Effector memory CD4-positive, alpha-beta T cell (primary cell): ENCODE measurements around the gene CTXND1.
"Not testable (repeated sequence)": the region's sequence is repeated elsewhere in the genome, so short reads cannot be mapped to it uniquely, and the experiment has no call there.

Experiments used
- DNase-seq, 3 donors: peaks; one replicate each; pipeline ENCODE4 v3.0.0-alpha.2; 2020
- H3K27ac ChIP-seq: 2 replicates; pipeline ENCODE4 v1.7.0; 2013; ENCODE audit warnings: mild to moderate bottlenecking, low read length, moderate library complexity; ENCODE audit not compliant: insufficient read depth, poor library complexity, severe bottlenecking
- H3K27me3 ChIP-seq: replicated peaks from 2 replicates; pipeline ENCODE4 v1.7.0; 2013; ENCODE audit warnings: mild to moderate bottlenecking, low read length; ENCODE audit not compliant: insufficient read depth, control insufficient read depth, poor library complexity, severe bottlenecking
- H3K36me3 ChIP-seq: 2 replicates; pipeline ENCODE4 v1.7.0; 2013; ENCODE audit warnings: mild to moderate bottlenecking, low read length, moderate library complexity; ENCODE audit not compliant: control insufficient read depth, insufficient read depth
- H3K4me1 ChIP-seq: 2 replicates; pipeline ENCODE4 v1.7.0; 2013; ENCODE audit warnings: low read length, mild to moderate bottlenecking; ENCODE audit not compliant: control insufficient read depth, insufficient read depth, poor library complexity, severe bottlenecking
- H3K4me3 ChIP-seq: 2 replicates; pipeline ENCODE4 v1.7.0; 2013; ENCODE audit warnings: low read length, low read depth, mild to moderate bottlenecking; ENCODE audit not compliant: insufficient read depth, poor library complexity, severe bottlenecking
- H3K9me3 ChIP-seq: 2 replicates; pipeline ENCODE4 v1.7.0; 2013; ENCODE audit warnings: mild to moderate bottlenecking, low read length, moderate library complexity; ENCODE audit not compliant: control insufficient read depth

Gene CTXND1

GRCh38 chr15:80155378-80156175 is 96.4 kb downstream of the CTXND1 start:
- not testable (repeated sequence) for H3K36me3 ChIP-seq, H3K4me3 ChIP-seq, H3K27ac ChIP-seq, DNase-seq, H3K27me3 ChIP-seq, H3K9me3 ChIP-seq
- H3K4me1 ChIP-seq: peaks cover 13% of the 10 kb centered on the region

- Histone ChIP-seq H3K4me1 (peaks cover 9% of the 10 kb centered on the region), H3K36me3 (no peaks in the 10 kb centered on the region), H3K27me3 (no peaks in the 10 kb centered on the region), H3K4me3 (no peak overlapping the region), H3K27ac (no peak overlapping the region), H3K9me3 (no peaks in the 10 kb centered on the region)
- DNase-seq: no peak
These were observed 97.0 kb downstream of the CTXND1 start for GRCh38 chr15:80155001-80155377.

DNA sequence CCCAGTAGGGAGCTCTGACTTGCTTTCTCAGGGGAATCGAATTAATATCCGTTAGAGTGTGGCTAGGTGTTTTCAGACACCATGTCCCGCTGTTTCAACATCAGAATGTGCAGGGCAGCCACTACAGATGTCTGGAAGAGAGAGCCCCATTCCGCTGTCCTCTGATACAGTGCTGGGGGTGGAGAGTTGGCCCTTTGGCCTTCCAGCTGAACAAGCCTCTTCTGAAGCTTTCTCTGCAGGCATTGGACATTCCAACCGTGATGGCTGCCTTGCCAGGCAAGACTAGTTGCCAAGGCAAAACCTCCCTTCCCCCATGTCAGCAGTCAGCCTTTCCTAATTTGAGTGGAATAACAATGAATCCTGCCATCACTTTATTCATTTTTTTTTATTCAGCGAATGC is 97.7 kb downstream of the CTXND1 start:
- no peak overlapping the region for H3K27ac ChIP-seq
- no peak overlapping the region for H3K4me3 ChIP-seq
- DNase-seq: no peak

DNA sequence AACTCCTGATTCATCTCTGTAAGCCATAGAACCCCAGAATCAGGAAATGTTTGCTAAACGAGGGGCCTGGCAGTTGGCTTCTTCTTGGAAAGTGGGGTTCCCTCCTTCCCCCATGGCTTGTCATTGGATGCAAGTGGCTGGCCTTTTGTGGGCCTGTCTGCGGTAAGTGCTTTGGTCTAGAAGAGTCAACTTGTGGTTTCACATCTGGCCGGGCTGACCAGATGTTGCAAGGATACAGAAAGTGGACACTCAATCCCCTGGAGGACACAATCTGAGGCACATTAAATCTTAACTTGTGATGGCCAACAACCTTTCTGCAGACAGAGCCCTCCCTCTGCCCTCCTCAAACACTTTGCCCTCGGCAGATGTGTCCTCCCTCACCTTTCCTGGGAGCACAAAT is 98.1 kb downstream of the CTXND1 start:
- peaks cover 9% of the 10 kb centered on the region for H3K4me1 ChIP-seq
- H3K36me3 ChIP-seq: no peaks in the 10 kb centered on the region
- DNase-seq: no peak
- no peak overlapping the region for H3K27ac ChIP-seq
- no peak overlapping the region for H3K4me3 ChIP-seq
- H3K27me3 ChIP-seq: no peaks in the 10 kb centered on the region
- H3K9me3 ChIP-seq: no peaks in the 10 kb centered on the region

More for the DNA sequence above, 97.7 kb downstream of the CTXND1 start:
- Histone ChIP-seq H3K27me3 (no peaks in the 10 kb centered on the region), H3K9me3 (no peaks in the 10 kb centered on the region), H3K36me3 (no peaks in the 10 kb centered on the region), H3K4me1 (peaks cover 9% of the 10 kb centered on the region)

GRCh38 chr15:80152896-80153876 is 98.8 kb downstream of the CTXND1 start, which contains the start of gene FAH:
FAH (plus strand) TSS chr15:80152999; CDS start chr15:80153055, 56 bp downstream.
- peak; percentile 8 to 22 (median 9) for DNase-seq
- no peaks in the 10 kb centered on the region for H3K9me3 ChIP-seq
- H3K4me1 ChIP-seq: peaks cover 9% of the 10 kb centered on the region
- H3K27me3 ChIP-seq: no peaks in the 10 kb centered on the region
- H3K27ac ChIP-seq: peak within 1 kb of the TSS; percentile 64
- H3K4me3 ChIP-seq: peak within 1 kb of the TSS; percentile 85
- H3K36me3 ChIP-seq: no peaks in the 10 kb centered on the region

DNA sequence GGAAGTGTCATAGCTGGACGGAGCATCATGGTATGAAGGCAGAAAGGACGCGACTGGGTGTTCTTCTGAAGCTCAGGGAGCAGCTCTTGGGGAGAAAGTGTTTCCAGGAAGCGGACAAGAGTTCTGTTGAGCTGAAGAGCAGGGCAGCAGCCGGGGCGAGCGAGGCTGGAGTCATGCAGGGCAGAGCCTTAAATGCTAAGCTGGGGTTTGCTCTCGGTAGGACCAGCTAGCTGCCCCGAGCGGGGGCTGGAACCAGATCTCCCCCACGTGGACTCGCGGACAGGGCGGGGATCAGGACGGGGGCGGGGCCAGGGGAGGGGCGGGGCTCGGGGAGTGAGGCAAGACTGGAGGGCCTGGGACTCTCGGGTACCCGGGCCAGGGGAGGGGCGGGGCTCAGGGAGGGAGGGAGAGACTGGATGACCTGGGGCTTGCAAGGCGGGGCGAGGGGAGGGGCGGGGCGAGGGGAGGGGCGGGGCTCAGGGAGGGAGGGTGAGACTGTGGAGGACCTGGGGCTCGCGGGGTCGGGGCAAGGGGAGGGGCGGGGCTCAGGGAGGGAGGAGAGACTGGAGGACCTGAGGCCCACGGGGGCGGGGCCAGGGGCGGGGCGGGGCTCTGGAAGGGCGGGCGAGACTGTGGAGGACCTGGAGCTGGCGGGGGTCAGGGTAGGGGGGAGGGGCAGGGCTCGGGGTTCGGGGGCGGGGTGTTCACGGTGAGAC is 99.7 kb downstream of the CTXND1 start:
- DNase-seq: peak; percentile 86 to 93 (median 90)
- no peaks in the 10 kb centered on the region for H3K36me3 ChIP-seq
- peaks cover 9% of the 10 kb centered on the region for H3K4me1 ChIP-seq
- no peaks in the 10 kb centered on the region for H3K27me3 ChIP-seq
- peak overlapping the region; percentile 85 for H3K4me3 ChIP-seq
- peak overlapping the region; percentile 64 for H3K27ac ChIP-seq
- no peaks in the 10 kb centered on the region for H3K9me3 ChIP-seq

DNA sequence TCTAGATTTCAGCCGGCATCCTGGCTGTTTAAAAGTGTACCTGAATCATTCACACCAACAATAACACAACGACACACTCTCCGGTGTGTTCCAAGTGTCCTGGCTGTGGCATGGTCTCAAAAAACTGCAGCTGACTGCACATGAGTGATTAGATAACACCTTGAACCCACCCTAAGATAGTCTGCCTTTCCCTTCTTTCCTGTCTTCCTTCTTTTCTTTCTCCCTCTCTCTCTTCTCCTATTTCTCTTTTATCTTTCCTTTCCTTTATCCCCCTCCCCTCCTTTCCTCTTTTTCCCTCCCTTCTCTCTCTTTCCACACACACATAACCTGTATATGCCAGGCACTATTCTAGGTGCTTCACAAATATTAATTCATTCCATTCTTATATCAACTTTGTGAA is 100.4 kb downstream of the CTXND1 start:
- Histone ChIP-seq H3K36me3 (no peaks in the 10 kb centered on the region), H3K9me3 (no peaks in the 10 kb centered on the region), H3K27me3 (no peaks in the 10 kb centered on the region), H3K4me3 (no peak overlapping the region), H3K4me1 (peaks cover 9% of the 10 kb centered on the region), H3K27ac (no peak overlapping the region)
- DNase-seq: no peak

- Histone ChIP-seq H3K9me3 (no peaks in the 10 kb centered on the region), H3K36me3 (no peaks in the 10 kb centered on the region), H3K4me1 (peaks cover 9% of the 10 kb centered on the region), H3K27me3 (no peaks in the 10 kb centered on the region), H3K4me3 (no peak overlapping the region), H3K27ac (no peak overlapping the region)
- no peak for DNase-seq
These were observed 100.9 kb downstream of the CTXND1 start for GRCh38 chr15:80151148-80151547.
